HPDE6-E6E7 (cell line): ENCODE measurements around the gene PADI3.
"Not testable (repeated sequence)": the region's sequence is repeated elsewhere in the genome, so short reads cannot be mapped to it uniquely, and the experiment has no call there.

ENCODE experiments used
- DNase-seq: peaks from one replicate; pipeline ENCODE4 v3.0.0; 2011; ENCODE audit warnings: missing footprints; ENCODE audit errors: extremely low spot score

The PADI3 gene

GRCh38 chr1:17304826-17305175 lies 55.9 kb downstream of the PADI3 start:
- DNase-seq = no peak

- no peak for DNase-seq
Observed at GRCh38 chr1:17305576-17306095, 56.7 kb downstream of the PADI3 start.

- no peak for DNase-seq
Observed at GRCh38 chr1:17306407-17306806, 57.5 kb downstream of the PADI3 start.

- DNase-seq = no peak
Observed at GRCh38 chr1:17306921-17307320, 58.0 kb downstream of the PADI3 start.

GRCh38 chr1:17307329-17307728 lies 58.4 kb downstream of the PADI3 start:
- DNase-seq = no peak

- no peak for DNase-seq
Observed at GRCh38 chr1:17307946-17308345, 59.0 kb downstream of the PADI3 start, which contains the start of gene PADI4. Gene PADI4 (plus strand): TSS chr1:17308197. CDS start chr1:17308223, 26 bp downstream.

GRCh38 chr1:17308593-17308992 lies 59.7 kb downstream of the PADI3 start:
- no peak for DNase-seq

GRCh38 chr1:17309426-17310067 lies 60.6 kb downstream of the PADI3 start:
- no peak for DNase-seq

- no peak for DNase-seq
Observed at GRCh38 chr1:17310068-17310640, 61.3 kb downstream of the PADI3 start.

GRCh38 chr1:17313530-17314309 lies 64.8 kb downstream of the PADI3 start:
- DNase-seq = no peak

GRCh38 chr1:17314491-17314971 lies 65.6 kb downstream of the PADI3 start:
- DNase-seq = no peak

GRCh38 chr1:17315542-17316130 lies 66.7 kb downstream of the PADI3 start:
- no peak for DNase-seq

GRCh38 chr1:17316704-17317103 lies 67.8 kb downstream of the PADI3 start:
- no peak for DNase-seq

- no peak for DNase-seq
Observed at GRCh38 chr1:17318262-17318661, 69.4 kb downstream of the PADI3 start.

GRCh38 chr1:17319561-17320350 lies 70.9 kb downstream of the PADI3 start:
- DNase-seq = no peak

- DNase-seq = not testable (repeated sequence)
Observed at GRCh38 chr1:17321857-17322390, 73.0 kb downstream of the PADI3 start.

- DNase-seq = no peak
Observed at GRCh38 chr1:17328855-17329254, 80.0 kb downstream of the PADI3 start.

- DNase-seq = no peak
Observed at GRCh38 chr1:17329610-17330009, 80.7 kb downstream of the PADI3 start.

GRCh38 chr1:17330856-17331255 lies 82.0 kb downstream of the PADI3 start:
- no peak for DNase-seq

GRCh38 chr1:17333081-17333480 lies 84.2 kb downstream of the PADI3 start:
- no peak for DNase-seq
